ENCODE results near the gene UBAC1.

- TF ChIP-seq MXI1 (conservative IDR thresholded peaks at IDR 0.05; ENCODE audit: poor library complexity, severe bottlenecking) (no peak), TAF1 (IDR thresholded peaks at IDR 0.05; ENCODE audit: low read depth) (no peak), POLR2AphosphoS5 (IDR thresholded peaks at IDR 0.05) (no peak), CTCF (IDR thresholded peaks at IDR 0.05; ENCODE audit: poor library complexity, severe bottlenecking) (no peak), EP300 (conservative IDR thresholded peaks at IDR 0.05; ENCODE audit: poor library complexity, severe bottlenecking) (no peak), EZH2 (IDR thresholded peaks at IDR 0.05; ENCODE audit: borderline replicate concordance, insufficient read depth, low read length, poor library complexity, severe bottlenecking) (no peak), RAD21 (conservative IDR thresholded peaks at IDR 0.05) (no peak)
Observed at GRCh38 chr9:135970128-135970815, 9.1 kb upstream of the UBAC1 start.
